OCI-LY7 (cell line): ENCODE measurements around the gene RABEP1.

Experiments
- EZH2phosphoT487 ChIP-seq: fragments of 200-600 bp; sonication (generic); IDR thresholded peaks from 2 replicates; pipeline ENCODE4 v1.6.1; 2018; ENCODE audit warnings: low read depth, borderline replicate concordance, mild to moderate bottlenecking, mixed run types, antibody characterized with exemption, low read length, moderate library complexity, mixed read lengths
- TF ChIP-seq, protein P1 (sequence below): fragments of 200-600 bp; sonication (generic); conservative IDR thresholded peaks from 2 replicates; pipeline ENCODE4 v1.5.1; 2014; ENCODE audit warnings: mild to moderate bottlenecking, antibody characterized with exemption, low read length, moderate library complexity, mixed read lengths

- TF ChIP-seq, protein P1, sequence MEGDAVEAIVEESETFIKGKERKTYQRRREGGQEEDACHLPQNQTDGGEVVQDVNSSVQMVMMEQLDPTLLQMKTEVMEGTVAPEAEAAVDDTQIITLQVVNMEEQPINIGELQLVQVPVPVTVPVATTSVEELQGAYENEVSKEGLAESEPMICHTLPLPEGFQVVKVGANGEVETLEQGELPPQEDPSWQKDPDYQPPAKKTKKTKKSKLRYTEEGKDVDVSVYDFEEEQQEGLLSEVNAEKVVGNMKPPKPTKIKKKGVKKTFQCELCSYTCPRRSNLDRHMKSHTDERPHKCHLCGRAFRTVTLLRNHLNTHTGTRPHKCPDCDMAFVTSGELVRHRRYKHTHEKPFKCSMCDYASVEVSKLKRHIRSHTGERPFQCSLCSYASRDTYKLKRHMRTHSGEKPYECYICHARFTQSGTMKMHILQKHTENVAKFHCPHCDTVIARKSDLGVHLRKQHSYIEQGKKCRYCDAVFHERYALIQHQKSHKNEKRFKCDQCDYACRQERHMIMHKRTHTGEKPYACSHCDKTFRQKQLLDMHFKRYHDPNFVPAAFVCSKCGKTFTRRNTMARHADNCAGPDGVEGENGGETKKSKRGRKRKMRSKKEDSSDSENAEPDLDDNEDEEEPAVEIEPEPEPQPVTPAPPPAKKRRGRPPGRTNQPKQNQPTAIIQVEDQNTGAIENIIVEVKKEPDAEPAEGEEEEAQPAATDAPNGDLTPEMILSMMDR, result no peak
- TF ChIP-seq EZH2phosphoT487, result no peak
Observed at GRCh38 chr17:5391678-5392077, 109.6 kb downstream of the RABEP1 start.
